Prostate gland (tissue), 2 donors: ENCODE data around the gene MCF2L2.

Source experiments
- CTCF ChIP-seq, 4 experiments: fragments of 200-600 bp in 2 of 4; fragments of 450-650 bp in 2 of 4; sonication (generic) in 2 of 4; IDR thresholded peaks; 1 replicate in 3 of 4; 2 replicates in 1 of 4; pipeline ENCODE4 v1.5.1; 2016 to 2019; ENCODE audit warnings: antibody characterized with exemption in 4 of 4, mild to moderate bottlenecking in 2 of 4, moderate library complexity in 2 of 4
- POLR2A ChIP-seq: fragments of 450-650 bp; IDR thresholded peaks from one replicate; pipeline ENCODE4 v1.6.1; 2016; ENCODE audit warnings: antibody characterized with exemption, mild to moderate bottlenecking
- POLR2AphosphoS5 ChIP-seq: sonication (generic); formaldehyde crosslinking; IDR thresholded peaks from one replicate; pipeline ENCODE4 v1.6.1; 2017; ENCODE audit warnings: antibody characterized with exemption

- TF ChIP-seq CTCF (IDR thresholded peaks at IDR 0.05) (no peak), POLR2A (no peak), POLR2AphosphoS5 (peak; percentile 52)
Observed at GRCh38 chr3:183193762-183194689, 234.4 kb downstream of the MCF2L2 start.
